ENCODE measurements around the gene PNLIPRP3. TPM values are rescaled to one million over a fixed set of nuclear protein-coding genes. Genes with fewer than 3 reads are reported as not detected.

PNLIPRP3 gene
- total and polyA plus RNA-seq, 2 donors (not counting 1 experiment from before 2014, with no cell fraction given): not detected

GRCh38 chr10:116476461-116476860 is 48.8 kb downstream of the PNLIPRP3 start:
- ATAC-seq (ENCODE audit: low read depth): no peak
- no peaks in the 10 kb centered on the region for H4K20me1 ChIP-seq (ENCODE audit: control insufficient read depth, insufficient read depth, low read length, poor library complexity, severe bottlenecking)
- H3K4me2 ChIP-seq (replicated peaks; ENCODE audit: low read depth, low read length, poor library complexity, severe bottlenecking): no peak overlapping the region
- no peak overlapping the region for H2AFZ ChIP-seq (ENCODE audit: insufficient read depth, low read depth, low read length, poor library complexity, severe bottlenecking)
- Mint-ChIP-seq H3K4me1 (no peaks in the 10 kb centered on the region), H3K27me3 (no peaks in the 10 kb centered on the region), H3K9me3 (ENCODE audit: insufficient read depth) (no peaks in the 10 kb centered on the region), H3K4me3 (no peak overlapping the region), H3K27ac (no peak overlapping the region)
- no peaks in the 10 kb centered on the region for H3K36me3 ChIP-seq (replicated peaks in 1 of 2; ENCODE audit: control extremely low read depth in 1 of 2, control insufficient read depth in 1 of 2, extremely low read depth in 1 of 2, insufficient read depth in 2 of 2, low read length in 1 of 2)
- H3K27me3 ChIP-seq (replicated peaks in 1 of 4; ENCODE audit: control extremely low read depth in 1 of 4, control insufficient read depth in 3 of 4, insufficient read depth in 4 of 4, low read length in 3 of 4): no peaks in the 10 kb centered on the region
- H3K9me3 ChIP-seq (ENCODE audit: control extremely low read depth in 1 of 3, control insufficient read depth in 2 of 3, insufficient read depth in 1 of 3, low read length in 2 of 3): no peaks in the 10 kb centered on the region
- intact Hi-C loops (cut with micrococcal nuclease): no loop called here
- TF ChIP-seq CTCF (IDR thresholded peaks at IDR 0.05) (no peak), EZH2 (IDR thresholded peaks at IDR 0.05; ENCODE audit: borderline replicate concordance, insufficient read depth, low read depth, low read length, poor library complexity, severe bottlenecking) (no peak)
- H3K9ac ChIP-seq (ENCODE audit: low read length): no peak overlapping the region
- H3K4me3 ChIP-seq (ENCODE audit: control extremely low read depth in 1 of 5, extremely low read depth in 1 of 5, insufficient read depth in 1 of 5, low read depth in 2 of 5, low read length in 4 of 5): no peak overlapping the region
- H3K4me1 ChIP-seq (ENCODE audit: control insufficient read depth in 2 of 2, insufficient read depth in 2 of 2, low read length in 2 of 2): no peaks in the 10 kb centered on the region
- H3K27ac ChIP-seq (ENCODE audit: low read length in 2 of 2): no peak overlapping the region
- ChIA-PET POLR2A (no interaction called here), CTCF (interaction anchor here (0.6 kb wide), 1 partner anchor 42 kb away, joined by 3 read pairs; no protein-coding TSS in a partner anchor)
- no peak for DNase-seq
- 85% methylated on average over 2 of the region's 4 CpGs for WGBS (ENCODE audit: insufficient coverage)
- no peaks in the 10 kb centered on the region for H3K79me2 ChIP-seq (ENCODE audit: control insufficient read depth, insufficient read depth, low read length)

GRCh38 chr10:116477986-116478664 is 50.5 kb downstream of the PNLIPRP3 start:
- ChIA-PET POLR2A (no interaction called here), CTCF (no interaction called here)
- Mint-ChIP-seq H3K4me1 (no peaks in the 10 kb centered on the region), H3K27me3 (no peaks in the 10 kb centered on the region), H3K4me3 (no peak overlapping the region), H3K9me3 (ENCODE audit: insufficient read depth) (no peaks in the 10 kb centered on the region), H3K27ac (no peak overlapping the region)
- TF ChIP-seq CTCF (IDR thresholded peaks at IDR 0.05) (no peak), EZH2 (IDR thresholded peaks at IDR 0.05; ENCODE audit: borderline replicate concordance, insufficient read depth, low read depth, low read length, poor library complexity, severe bottlenecking) (no peak)
- Histone ChIP-seq H3K9me3 (ENCODE audit: control extremely low read depth in 1 of 3, control insufficient read depth in 2 of 3, insufficient read depth in 1 of 3, low read length in 2 of 3) (no peaks in the 10 kb centered on the region), H3K9ac (ENCODE audit: low read length) (no peak overlapping the region), H3K4me1 (ENCODE audit: control insufficient read depth in 2 of 2, insufficient read depth in 2 of 2, low read length in 2 of 2) (no peaks in the 10 kb centered on the region), H3K27ac (ENCODE audit: low read length in 2 of 2) (no peak overlapping the region), H3K36me3 (replicated peaks in 1 of 2; ENCODE audit: control extremely low read depth in 1 of 2, control insufficient read depth in 1 of 2, extremely low read depth in 1 of 2, insufficient read depth in 2 of 2, low read length in 1 of 2) (no peaks in the 10 kb centered on the region), H3K79me2 (ENCODE audit: control insufficient read depth, insufficient read depth, low read length) (no peaks in the 10 kb centered on the region), H3K4me3 (ENCODE audit: control extremely low read depth in 1 of 5, extremely low read depth in 1 of 5, insufficient read depth in 1 of 5, low read depth in 2 of 5, low read length in 4 of 5) (no peak overlapping the region), H3K4me2 (replicated peaks; ENCODE audit: low read depth, low read length, poor library complexity, severe bottlenecking) (no peak overlapping the region), H2AFZ (ENCODE audit: insufficient read depth, low read depth, low read length, poor library complexity, severe bottlenecking) (no peak overlapping the region), H4K20me1 (ENCODE audit: control insufficient read depth, insufficient read depth, low read length, poor library complexity, severe bottlenecking) (no peaks in the 10 kb centered on the region), H3K27me3 (replicated peaks in 1 of 4; ENCODE audit: control extremely low read depth in 1 of 4, control insufficient read depth in 3 of 4, insufficient read depth in 4 of 4, low read length in 3 of 4) (no peaks in the 10 kb centered on the region)
- no peak for ATAC-seq (ENCODE audit: low read depth)
- no peak for DNase-seq
- intact Hi-C loops (cut with micrococcal nuclease): no loop called here
- WGBS (ENCODE audit: insufficient coverage): 55% methylated on average over 4 of the region's 12 CpGs
